Nephron (organoid): ENCODE measurements around the gene WDR36.

Experiments
- H3K27ac Mint-ChIP-seq, 3 experiments: 2 replicates each; pipeline ENCODE4 v1.8.0; 2020; ENCODE audit warnings: mixed read lengths in 3 of 3, mild to moderate bottlenecking in 2 of 3, moderate library complexity in 1 of 3
- H3K27me3 Mint-ChIP-seq: 2 replicates; pipeline ENCODE4 v1.8.0; 2021; ENCODE audit warnings: low read depth, mild to moderate bottlenecking, moderate library complexity, mixed read lengths
- H3K36me3 Mint-ChIP-seq: 2 replicates; pipeline ENCODE4 v1.8.0; 2020; ENCODE audit warnings: low read depth, mixed read lengths
- H3K4me1 Mint-ChIP-seq: 2 replicates; pipeline ENCODE4 v1.8.0; 2020; ENCODE audit warnings: mixed read lengths
- H3K4me3 Mint-ChIP-seq, 3 experiments: 2 replicates each; pipeline ENCODE4 v1.8.0; 2020; ENCODE audit warnings: mild to moderate bottlenecking in 3 of 3, mixed read lengths in 3 of 3, moderate library complexity in 2 of 3
- H3K9me3 Mint-ChIP-seq: 2 replicates; pipeline ENCODE4 v1.8.0; 2020; ENCODE audit warnings: mixed read lengths
- CTCF ChIP-seq, 3 experiments: fragments of 200-600 bp; sonication (generic); IDR thresholded peaks; one replicate each; pipeline ENCODE4 v1.5.0; 2021; ENCODE audit warnings: antibody characterized with exemption in 3 of 3; ENCODE audit not compliant: unreplicated experiment in 3 of 3

WDR36 gene

GRCh38 chr5:111167551-111167950 lies 75.4 kb downstream of the WDR36 start:
- H3K4me1 Mint-ChIP-seq, result no peaks in the 10 kb centered on the region
- no peak overlapping the region for H3K27ac Mint-ChIP-seq
- no peak for TF ChIP-seq CTCF (IDR thresholded peaks at IDR 0.05; ENCODE audit: unreplicated experiment in 3 of 3)
- no peak overlapping the region for H3K4me3 Mint-ChIP-seq
- H3K36me3 Mint-ChIP-seq, result no peaks in the 10 kb centered on the region
- no peaks in the 10 kb centered on the region for H3K9me3 Mint-ChIP-seq
- H3K27me3 Mint-ChIP-seq, result no peaks in the 10 kb centered on the region

- no peak overlapping the region for H3K27ac Mint-ChIP-seq
- H3K4me1 Mint-ChIP-seq, result no peaks in the 10 kb centered on the region
- no peaks in the 10 kb centered on the region for H3K27me3 Mint-ChIP-seq
- H3K36me3 Mint-ChIP-seq, result no peaks in the 10 kb centered on the region
- no peaks in the 10 kb centered on the region for H3K9me3 Mint-ChIP-seq
- no peak for TF ChIP-seq CTCF (IDR thresholded peaks at IDR 0.05; ENCODE audit: unreplicated experiment in 3 of 3)
- no peak overlapping the region for H3K4me3 Mint-ChIP-seq
Measured at GRCh38 chr5:111168608-111169007, 76.5 kb downstream of the WDR36 start.

GRCh38 chr5:111169269-111169668 lies 77.1 kb downstream of the WDR36 start:
- Mint-ChIP-seq H3K27me3 (no peaks in the 10 kb centered on the region), H3K9me3 (no peaks in the 10 kb centered on the region), H3K4me1 (no peaks in the 10 kb centered on the region), H3K36me3 (no peaks in the 10 kb centered on the region), H3K4me3 (no peak overlapping the region), H3K27ac (no peak overlapping the region)
- peak in 1 of 3 experiments; percentile 14 for TF ChIP-seq CTCF (IDR thresholded peaks at IDR 0.05; ENCODE audit: unreplicated experiment in 3 of 3)

- no peak overlapping the region for H3K27ac Mint-ChIP-seq
- no peaks in the 10 kb centered on the region for H3K4me1 Mint-ChIP-seq
- no peak for TF ChIP-seq CTCF (IDR thresholded peaks at IDR 0.05; ENCODE audit: unreplicated experiment in 3 of 3)
- H3K27me3 Mint-ChIP-seq, result no peaks in the 10 kb centered on the region
- no peaks in the 10 kb centered on the region for H3K9me3 Mint-ChIP-seq
- no peaks in the 10 kb centered on the region for H3K36me3 Mint-ChIP-seq
- H3K4me3 Mint-ChIP-seq, result no peak overlapping the region
Measured at GRCh38 chr5:111170279-111170678, 78.1 kb downstream of the WDR36 start.

- Mint-ChIP-seq H3K4me1 (no peaks in the 10 kb centered on the region), H3K27ac (no peak overlapping the region), H3K9me3 (no peaks in the 10 kb centered on the region), H3K27me3 (no peaks in the 10 kb centered on the region), H3K36me3 (no peaks in the 10 kb centered on the region), H3K4me3 (no peak overlapping the region)
- TF ChIP-seq CTCF (IDR thresholded peaks at IDR 0.05; ENCODE audit: unreplicated experiment in 3 of 3), result no peak
Measured at GRCh38 chr5:111172504-111172903, 80.4 kb downstream of the WDR36 start.

GRCh38 chr5:111173476-111173875 lies 81.3 kb downstream of the WDR36 start:
- H3K27ac Mint-ChIP-seq, result no peak overlapping the region
- no peaks in the 10 kb centered on the region for H3K36me3 Mint-ChIP-seq
- no peaks in the 10 kb centered on the region for H3K4me1 Mint-ChIP-seq
- H3K4me3 Mint-ChIP-seq, result no peak overlapping the region
- TF ChIP-seq CTCF (IDR thresholded peaks at IDR 0.05; ENCODE audit: unreplicated experiment in 3 of 3), result no peak
- peaks cover 4% of the 10 kb centered on the region for H3K27me3 Mint-ChIP-seq
- peaks cover 4% of the 10 kb centered on the region for H3K9me3 Mint-ChIP-seq
